A549 (cell line): ENCODE results near the gene RAB29.

Source experiments
- POLR2A ChIP-seq: IDR thresholded peaks from 2 replicates; pipeline ENCODE4 v1.6.1; 2012; ENCODE audit warnings: mild to moderate bottlenecking, low read length
- RAD21 ChIP-seq, 2 experiments: fragments of >200 bp in 1 of 2; sonication (Bioruptor Twin) in 1 of 2; formaldehyde crosslinking in 1 of 2; IDR thresholded peaks in 1 of 2; conservative IDR thresholded peaks in 1 of 2; 2 replicates in 1 of 2; 3 replicates in 1 of 2; pipeline ENCODE4 v1.6.1; 2012 to 2018; ENCODE audit warnings: inconsistent platforms in 1 of 2

GRCh38 chr1:205749234-205750137 lies 25.8 kb downstream of the RAB29 start:
- TF ChIP-seq POLR2A (peak; percentile 40), RAD21 (conservative IDR thresholded peaks at IDR 0.05 in 1 of 2, IDR thresholded peaks at IDR 0.05 in 1 of 2) (no peak)
